Suprapubic skin (tissue), 4 donors: ENCODE data around the gene MISP.

Experiments used
- EP300 ChIP-seq: sonication (generic); formaldehyde crosslinking; IDR thresholded peaks from one replicate; pipeline ENCODE4 v1.6.1; 2017; ENCODE audit warnings: antibody characterized with exemption
- POLR2A ChIP-seq, 2 donors: fragments of 450-650 bp; IDR thresholded peaks; one replicate each; pipeline ENCODE4 v1.6.1; 2017; ENCODE audit warnings: antibody characterized with exemption in 2 of 2, mild to moderate bottlenecking in 2 of 2, moderate library complexity in 2 of 2
- POLR2AphosphoS5 ChIP-seq, 3 donors: sonication (generic); formaldehyde crosslinking; IDR thresholded peaks; one replicate each; pipeline ENCODE4 v1.6.1; 2017; ENCODE audit warnings: antibody characterized with exemption in 3 of 3
- TF ChIP-seq, protein P1 (sequence below), 2 donors: fragments of 200-600 bp in 1 of 2; fragments of 450-650 bp in 1 of 2; sonication (generic) in 1 of 2; IDR thresholded peaks; one replicate each; pipeline ENCODE4 v1.5.1; 2016 to 2019; ENCODE audit warnings: antibody characterized with exemption in 2 of 2, mild to moderate bottlenecking in 1 of 2, moderate library complexity in 1 of 2

DNA sequence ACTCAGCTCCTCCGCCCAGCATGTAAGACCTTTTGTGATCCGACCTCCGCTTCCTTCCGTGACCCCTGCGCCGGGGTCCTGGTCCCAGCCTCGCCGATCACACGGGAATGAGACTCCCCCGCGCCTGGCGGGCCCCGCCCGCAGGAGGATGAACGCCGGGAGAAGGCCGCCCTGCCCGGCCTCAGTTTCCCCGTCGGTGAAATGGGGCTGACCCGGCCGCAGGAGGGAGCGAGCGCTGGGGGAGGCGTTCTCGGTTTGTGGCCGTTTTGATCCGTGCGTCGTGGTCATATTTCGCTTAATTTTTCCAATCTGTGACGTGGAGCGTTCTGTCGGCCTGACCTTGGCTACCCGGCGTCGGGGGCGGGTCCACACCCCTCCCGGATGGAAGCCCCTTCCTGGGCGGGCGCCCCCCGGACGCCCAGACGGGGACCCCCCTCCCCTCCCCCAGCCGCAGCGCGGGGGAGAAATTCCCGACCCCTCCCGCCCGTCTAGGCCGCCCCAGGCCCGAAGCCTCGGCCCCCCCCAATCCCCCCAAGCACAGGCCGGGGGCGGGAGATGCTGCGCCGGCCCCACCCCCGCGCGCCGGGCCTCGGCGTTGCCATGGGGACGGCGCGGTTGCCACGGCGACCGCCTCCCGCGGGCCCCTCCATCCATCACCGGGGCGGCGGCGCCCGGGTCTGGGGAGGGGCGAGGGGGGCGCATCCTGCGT is 31.1 kb upstream of the MISP start:
- TF ChIP-seq, protein P1, sequence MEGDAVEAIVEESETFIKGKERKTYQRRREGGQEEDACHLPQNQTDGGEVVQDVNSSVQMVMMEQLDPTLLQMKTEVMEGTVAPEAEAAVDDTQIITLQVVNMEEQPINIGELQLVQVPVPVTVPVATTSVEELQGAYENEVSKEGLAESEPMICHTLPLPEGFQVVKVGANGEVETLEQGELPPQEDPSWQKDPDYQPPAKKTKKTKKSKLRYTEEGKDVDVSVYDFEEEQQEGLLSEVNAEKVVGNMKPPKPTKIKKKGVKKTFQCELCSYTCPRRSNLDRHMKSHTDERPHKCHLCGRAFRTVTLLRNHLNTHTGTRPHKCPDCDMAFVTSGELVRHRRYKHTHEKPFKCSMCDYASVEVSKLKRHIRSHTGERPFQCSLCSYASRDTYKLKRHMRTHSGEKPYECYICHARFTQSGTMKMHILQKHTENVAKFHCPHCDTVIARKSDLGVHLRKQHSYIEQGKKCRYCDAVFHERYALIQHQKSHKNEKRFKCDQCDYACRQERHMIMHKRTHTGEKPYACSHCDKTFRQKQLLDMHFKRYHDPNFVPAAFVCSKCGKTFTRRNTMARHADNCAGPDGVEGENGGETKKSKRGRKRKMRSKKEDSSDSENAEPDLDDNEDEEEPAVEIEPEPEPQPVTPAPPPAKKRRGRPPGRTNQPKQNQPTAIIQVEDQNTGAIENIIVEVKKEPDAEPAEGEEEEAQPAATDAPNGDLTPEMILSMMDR (IDR thresholded peaks at IDR 0.05) = no peak
- no peak for TF ChIP-seq POLR2AphosphoS5 (IDR thresholded peaks at IDR 0.05)
- no peak for TF ChIP-seq POLR2A (IDR thresholded peaks at IDR 0.05)
- TF ChIP-seq EP300 = no peak
